ENCODE data around the gene FBXW11. TPM values are rescaled to one million over a fixed set of nuclear protein-coding genes. Genes with fewer than 3 reads are reported as not detected.

The FBXW11 gene
- total and polyA plus RNA-seq, 2 of the 13 experiments (the other 11 are each of a cell fraction or from before 2014, with no cell fraction given): 31.7 to 53.6 TPM

DNA sequence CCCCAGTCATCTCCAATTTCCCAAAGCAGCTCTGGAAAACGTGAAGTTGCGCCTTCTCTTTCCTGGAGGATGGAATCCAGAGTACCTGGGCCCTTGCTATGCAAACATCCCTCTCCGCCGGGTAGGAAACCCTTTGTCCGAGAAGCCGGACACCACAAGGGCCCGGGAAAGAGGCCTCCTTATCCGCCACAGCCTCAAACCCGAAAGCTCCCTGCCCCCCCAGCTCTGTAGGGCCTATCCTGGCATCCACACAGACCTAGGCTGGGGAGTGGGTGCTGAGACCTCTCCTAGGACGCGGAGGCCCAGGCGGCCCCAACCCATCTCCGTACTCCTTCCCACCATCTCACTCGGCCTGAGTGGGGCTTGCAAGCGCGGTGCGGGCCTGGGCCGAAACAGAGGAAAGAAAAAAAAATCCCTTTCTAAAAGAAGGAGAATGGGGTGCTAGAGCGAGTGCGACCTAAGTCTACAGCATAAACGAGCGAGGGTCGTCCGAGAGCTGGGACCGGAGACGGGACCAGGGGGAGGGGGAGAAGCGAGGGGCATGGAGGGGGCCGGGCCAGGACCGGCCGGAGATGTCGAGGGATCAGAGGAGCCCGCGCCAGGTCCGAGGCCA, 624 bp downstream of the FBXW11 start (continued):
- TF ChIP-seq ZNF34 (CRISPR knock-in tag; IDR thresholded peaks at IDR 0.05; ENCODE audit: borderline replicate concordance) (no peak), ZNF207 (IDR thresholded peaks at IDR 0.05; ENCODE audit: borderline replicate concordance) (no peak), ATM (IDR thresholded peaks at IDR 0.05; ENCODE audit: borderline replicate concordance) (no peak), ZBTB39 (CRISPR knock-in tag; IDR thresholded peaks at IDR 0.05) (no peak), ZNF768 (CRISPR knock-in tag; IDR thresholded peaks at IDR 0.05) (no peak), REL (CRISPR knock-in tag; conservative IDR thresholded peaks at IDR 0.05) (no peak), CENPBD1 (CRISPR knock-in tag; IDR thresholded peaks at IDR 0.05; ENCODE audit: borderline replicate concordance, low read depth) (no peak), MXD3 (CRISPR knock-in tag; IDR thresholded peaks at IDR 0.05) (no peak), ZSCAN29 (CRISPR knock-in tag; conservative IDR thresholded peaks at IDR 0.05) (no peak), ZNF451 (CRISPR knock-in tag; IDR thresholded peaks at IDR 0.05) (no peak), TEAD3 (CRISPR knock-in tag; optimal IDR thresholded peaks at IDR 0.05; ENCODE audit: borderline replicate concordance) (no peak), HMGXB4 (CRISPR knock-in tag; IDR thresholded peaks at IDR 0.05; ENCODE audit: borderline replicate concordance in 1 of 2, low read depth in 1 of 2) (0 out of 4 replicates have a peak, but pooled peaks of 1 of the 2 experiments have one; percentile 49)
- TF ChIP-seq, protein P1, sequence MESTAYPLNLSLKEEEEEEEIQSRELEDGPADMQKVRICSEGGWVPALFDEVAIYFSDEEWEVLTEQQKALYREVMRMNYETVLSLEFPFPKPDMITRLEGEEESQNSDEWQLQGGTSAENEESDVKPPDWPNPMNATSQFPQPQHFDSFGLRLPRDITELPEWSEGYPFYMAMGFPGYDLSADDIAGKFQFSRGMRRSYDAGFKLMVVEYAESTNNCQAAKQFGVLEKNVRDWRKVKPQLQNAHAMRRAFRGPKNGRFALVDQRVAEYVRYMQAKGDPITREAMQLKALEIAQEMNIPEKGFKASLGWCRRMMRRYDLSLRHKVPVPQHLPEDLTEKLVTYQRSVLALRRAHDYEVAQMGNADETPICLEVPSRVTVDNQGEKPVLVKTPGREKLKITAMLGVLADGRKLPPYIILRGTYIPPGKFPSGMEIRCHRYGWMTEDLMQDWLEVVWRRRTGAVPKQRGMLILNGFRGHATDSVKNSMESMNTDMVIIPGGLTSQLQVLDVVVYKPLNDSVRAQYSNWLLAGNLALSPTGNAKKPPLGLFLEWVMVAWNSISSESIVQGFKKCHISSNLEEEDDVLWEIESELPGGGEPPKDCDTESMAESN (CRISPR knock-in tag; conservative IDR thresholded peaks at IDR 0.05): no peak
- TF ChIP-seq, protein P2, sequence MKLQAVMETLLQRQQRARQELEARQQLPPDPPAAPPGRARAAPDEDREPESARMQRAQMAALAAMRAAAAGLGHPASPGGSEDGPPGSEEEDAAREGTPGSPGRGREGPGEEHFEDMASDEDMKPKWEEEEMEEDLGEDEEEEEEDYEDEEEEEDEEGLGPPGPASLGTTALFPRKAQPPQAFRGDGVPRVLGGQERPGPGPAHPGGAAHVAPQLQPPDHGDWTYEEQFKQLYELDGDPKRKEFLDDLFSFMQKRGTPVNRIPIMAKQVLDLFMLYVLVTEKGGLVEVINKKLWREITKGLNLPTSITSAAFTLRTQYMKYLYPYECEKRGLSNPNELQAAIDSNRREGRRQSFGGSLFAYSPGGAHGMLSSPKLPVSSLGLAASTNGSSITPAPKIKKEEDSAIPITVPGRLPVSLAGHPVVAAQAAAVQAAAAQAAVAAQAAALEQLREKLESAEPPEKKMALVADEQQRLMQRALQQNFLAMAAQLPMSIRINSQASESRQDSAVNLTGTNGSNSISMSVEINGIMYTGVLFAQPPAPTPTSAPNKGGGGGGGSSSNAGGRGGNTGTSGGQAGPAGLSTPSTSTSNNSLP (IDR thresholded peaks at IDR 0.05; ENCODE audit: low read depth, low read length): no peak

Data from HepG2 (cell line).